ENCODE measurements around the gene TNFAIP8L2.
"Not testable (repeated sequence)": the region's sequence is repeated elsewhere in the genome, so short reads cannot be mapped to it uniquely, and the experiment has no call there.

The TNFAIP8L2 gene

DNA sequence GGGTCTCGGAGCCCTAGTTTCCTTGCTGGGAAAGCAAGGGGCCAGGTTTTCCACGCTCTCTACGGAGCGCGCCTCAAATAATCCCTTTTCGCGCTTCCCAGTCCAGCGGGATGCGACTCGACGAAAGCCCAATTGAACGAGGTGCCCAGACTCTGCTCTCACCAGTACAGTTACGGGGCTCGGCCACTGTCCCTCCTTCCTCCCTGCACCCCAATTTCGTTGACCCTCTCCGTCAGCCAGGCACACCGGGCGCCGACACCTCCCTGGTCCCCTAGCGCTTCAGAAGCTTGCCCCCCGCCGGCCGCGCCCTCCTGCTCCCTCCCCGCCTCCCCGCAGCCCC, 10.4 kb upstream of the TNFAIP8L2 start:
- DNase-seq (ENCODE audit: low read depth, low spot score): no peak

DNA sequence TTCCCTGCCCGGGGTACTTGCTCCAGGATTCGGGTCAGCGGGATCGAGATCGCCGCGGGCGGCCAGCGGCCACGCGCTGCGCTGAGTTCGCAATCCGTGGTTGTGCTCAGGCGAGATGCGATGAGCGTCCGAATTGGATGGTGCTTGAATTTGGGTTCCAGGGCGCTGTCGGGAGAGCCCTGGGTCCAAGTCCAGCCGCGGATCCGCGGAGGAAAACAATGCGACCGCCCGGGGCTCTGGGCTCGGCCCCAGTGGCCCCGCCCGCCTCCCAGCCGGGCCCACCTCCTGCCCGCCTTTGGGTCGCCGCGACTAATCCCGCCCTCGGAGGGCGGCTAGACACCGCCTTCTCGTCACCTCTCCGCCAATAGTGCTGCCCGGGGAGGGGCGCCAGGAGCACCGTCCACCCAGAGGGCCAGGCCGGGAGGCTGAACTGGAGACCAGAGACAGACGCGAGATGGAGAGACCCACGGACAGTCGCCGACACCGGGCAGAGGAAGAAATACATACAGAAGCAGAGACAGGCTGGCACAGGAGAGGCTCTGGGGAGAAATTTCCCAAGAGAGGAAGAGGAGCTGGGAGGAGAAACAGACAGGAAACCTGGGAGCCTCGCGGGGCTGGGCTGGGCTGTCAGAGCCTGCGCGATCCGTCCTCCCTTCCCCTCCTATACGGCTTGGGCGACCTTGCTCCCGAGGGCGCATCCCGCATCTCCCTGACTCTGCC, 9.9 kb upstream of the TNFAIP8L2 start, which contains the start of gene SEMA6C:
SEMA6C (minus strand) TSS at position 220 of the 720 bp plus-strand sequence. CDS start 4,010 bp downstream, outside the sequence.
- DNase-seq (ENCODE audit: low read depth, low spot score): peak; percentile 97

DNA sequence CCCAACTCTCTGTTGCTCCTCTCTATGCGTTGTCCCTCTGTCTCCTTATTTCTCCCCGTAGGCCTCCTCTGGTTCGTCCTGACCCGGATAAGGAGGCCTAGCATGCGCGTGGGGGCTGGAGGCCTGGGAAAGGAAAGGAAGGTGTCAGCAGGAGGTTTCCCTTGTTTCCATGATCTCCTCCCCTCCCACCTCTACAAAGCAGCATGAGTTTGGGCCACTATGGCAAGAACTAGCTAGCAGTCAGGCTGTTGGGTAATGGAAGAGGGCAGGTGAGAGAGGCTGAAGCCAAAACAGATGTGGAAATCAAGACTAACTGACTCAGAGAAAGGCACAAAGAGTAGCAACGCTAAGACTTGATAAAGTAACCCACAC, 9.3 kb upstream of the TNFAIP8L2 start:
- DNase-seq (ENCODE audit: low read depth, low spot score): no peak

DNA sequence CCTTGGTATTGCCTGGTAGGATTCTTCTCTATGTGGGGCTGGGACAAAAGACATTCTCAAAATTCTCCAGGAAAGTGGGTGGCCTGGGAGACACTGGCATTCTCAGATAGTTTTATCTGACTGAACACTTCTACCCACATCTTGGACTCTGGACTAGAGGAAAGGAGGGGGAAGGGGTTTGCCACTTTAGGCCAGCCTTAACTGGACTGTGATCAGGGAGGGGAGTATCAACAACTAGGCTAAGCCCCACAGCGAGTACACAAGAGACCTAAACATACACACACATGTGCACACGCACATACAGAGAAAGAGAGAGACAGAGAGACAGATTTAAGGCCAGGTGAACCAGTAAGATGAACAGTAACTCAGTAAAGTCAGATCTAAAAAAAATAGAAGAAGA, 8.8 kb upstream of the TNFAIP8L2 start:
- DNase-seq (ENCODE audit: low read depth, low spot score): no peak

DNA sequence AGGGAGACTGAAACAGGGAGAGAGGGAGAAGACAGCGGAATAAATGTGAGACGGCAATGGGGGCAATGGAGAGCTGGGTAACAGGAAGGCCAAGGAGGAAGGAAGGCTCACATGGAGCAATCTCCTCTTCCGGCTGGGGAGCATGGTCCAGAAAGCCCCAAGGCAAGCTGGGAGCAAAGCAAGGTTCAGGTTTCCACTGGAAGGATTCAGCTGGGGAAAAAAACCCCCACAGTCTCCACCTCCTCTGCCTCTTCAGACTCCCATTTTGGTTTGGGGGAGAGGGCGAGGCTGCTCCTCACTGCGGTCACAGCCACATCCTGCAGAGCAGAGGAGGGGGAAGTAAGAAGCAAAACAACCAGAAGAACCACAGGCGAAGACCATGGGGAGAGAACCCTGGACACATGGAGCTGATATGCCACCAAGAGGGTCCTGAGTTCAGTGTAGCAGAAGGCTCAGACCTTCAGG, 650 bp downstream of the TNFAIP8L2 start:
- DNase-seq (ENCODE audit: low read depth, low spot score): no peak

DNA sequence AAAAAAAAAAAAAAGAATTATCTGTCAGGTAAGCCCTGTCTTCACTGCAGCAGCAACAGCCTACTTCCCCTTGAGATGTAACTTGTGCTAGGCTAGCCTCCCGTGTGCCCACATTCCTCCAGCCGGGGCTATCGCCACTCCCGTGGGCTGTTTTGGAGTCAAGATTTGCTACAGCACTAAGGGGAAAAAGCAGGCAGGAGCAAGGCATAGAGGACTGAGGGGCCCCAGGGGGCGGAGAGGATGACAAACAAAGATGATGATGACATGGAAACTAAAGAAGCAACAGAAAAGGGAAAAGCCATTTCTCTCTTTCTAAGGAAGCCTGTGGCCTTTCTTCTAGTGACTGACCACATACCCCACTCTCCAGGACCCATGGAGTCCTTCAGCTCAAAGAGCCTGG, 1.9 kb downstream of the TNFAIP8L2 start:
- no peak for DNase-seq (ENCODE audit: low read depth, low spot score)

DNA sequence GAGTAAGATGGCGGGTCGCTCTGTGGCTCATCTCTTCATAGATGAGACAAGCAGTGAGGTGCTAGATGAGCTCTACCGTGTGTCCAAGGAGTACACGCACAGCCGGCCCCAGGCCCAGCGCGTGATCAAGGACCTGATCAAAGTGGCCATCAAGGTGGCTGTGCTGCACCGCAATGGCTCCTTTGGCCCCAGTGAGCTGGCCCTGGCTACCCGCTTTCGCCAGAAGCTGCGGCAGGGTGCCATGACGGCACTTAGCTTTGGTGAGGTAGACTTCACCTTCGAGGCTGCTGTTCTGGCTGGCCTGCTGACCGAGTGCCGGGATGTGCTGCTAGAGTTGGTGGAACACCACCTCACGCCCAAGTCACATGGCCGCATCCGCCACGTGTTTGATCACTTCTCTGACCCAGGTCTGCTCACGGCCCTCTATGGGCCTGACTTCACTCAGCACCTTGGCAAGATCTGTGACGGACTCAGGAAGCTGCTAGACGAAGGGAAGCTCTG, 2.4 kb downstream of the TNFAIP8L2 start:
- no peak for DNase-seq (ENCODE audit: low read depth, low spot score)

DNA sequence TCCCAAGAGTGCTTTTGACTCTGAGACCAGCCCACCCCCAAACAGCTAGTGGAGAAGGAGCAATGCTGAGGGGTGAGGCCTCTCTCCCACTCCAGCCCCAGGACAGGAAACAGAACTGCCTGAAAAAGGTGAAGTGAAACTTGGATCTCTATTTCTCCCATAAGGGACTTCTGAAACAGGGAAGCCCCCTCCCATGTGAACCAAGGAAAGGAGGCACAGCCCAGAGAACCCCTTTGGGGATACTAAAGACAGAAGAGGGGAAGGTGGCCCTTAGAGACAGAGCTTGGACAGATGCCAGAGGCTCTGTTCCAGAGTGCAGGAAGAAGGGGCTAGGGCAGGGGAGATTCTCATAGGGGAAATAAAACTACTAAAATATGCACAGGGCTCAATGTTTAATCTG, 2.9 kb downstream of the TNFAIP8L2 start:
- no peak for DNase-seq (ENCODE audit: low read depth, low spot score)

DNA sequence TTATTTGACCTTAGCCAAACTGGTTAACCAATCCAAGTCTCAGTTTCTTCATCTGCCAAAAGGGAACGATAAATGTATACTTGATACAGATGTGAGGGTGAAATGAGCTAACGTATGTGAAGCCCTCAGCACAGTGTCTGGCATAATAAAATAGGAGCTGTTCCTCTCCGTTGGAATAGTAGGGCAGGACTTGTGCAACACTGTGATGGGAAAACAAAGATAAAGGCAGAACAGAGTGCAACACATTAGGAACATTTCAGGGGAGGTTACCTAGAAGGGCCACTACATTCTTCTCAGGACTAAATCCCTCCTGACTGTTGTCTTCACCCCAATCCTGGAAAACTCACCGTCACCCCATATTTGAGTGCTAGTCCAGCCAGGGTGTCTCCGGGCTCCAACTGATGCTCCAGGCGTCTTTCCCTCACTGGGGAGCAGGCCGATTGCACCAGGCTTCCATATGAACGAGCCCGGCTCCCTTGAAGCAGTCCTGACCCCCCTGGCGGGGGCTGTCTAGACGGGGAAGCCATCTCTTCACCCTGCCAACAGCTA, 8.4 kb downstream of the TNFAIP8L2 start:
- DNase-seq (ENCODE audit: low read depth, low spot score): no peak

DNA sequence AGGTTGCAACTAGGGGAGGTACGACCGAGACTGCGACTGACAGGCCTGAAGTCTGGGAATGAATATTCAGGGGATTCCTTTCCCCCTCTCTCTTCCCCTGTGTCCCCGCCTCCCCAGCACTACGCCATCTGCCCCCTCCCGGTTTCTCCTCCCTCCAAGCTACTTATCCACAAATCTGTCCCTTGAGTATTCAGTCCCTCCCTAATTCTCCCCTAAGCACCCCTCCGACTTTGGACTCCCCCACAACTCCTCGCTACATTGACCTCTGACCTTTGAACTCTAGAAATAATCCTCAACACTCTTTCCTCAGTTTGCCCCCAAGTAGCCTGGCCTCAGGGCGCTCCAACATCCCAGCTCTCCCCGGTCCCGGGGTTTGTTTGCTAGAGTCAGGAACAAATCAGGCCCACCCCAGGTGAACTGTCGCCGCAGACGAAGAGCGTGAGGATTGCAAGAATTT, 8.9 kb downstream of the TNFAIP8L2 start:
- peak; percentile 75 for DNase-seq (ENCODE audit: low read depth, low spot score)

DNA sequence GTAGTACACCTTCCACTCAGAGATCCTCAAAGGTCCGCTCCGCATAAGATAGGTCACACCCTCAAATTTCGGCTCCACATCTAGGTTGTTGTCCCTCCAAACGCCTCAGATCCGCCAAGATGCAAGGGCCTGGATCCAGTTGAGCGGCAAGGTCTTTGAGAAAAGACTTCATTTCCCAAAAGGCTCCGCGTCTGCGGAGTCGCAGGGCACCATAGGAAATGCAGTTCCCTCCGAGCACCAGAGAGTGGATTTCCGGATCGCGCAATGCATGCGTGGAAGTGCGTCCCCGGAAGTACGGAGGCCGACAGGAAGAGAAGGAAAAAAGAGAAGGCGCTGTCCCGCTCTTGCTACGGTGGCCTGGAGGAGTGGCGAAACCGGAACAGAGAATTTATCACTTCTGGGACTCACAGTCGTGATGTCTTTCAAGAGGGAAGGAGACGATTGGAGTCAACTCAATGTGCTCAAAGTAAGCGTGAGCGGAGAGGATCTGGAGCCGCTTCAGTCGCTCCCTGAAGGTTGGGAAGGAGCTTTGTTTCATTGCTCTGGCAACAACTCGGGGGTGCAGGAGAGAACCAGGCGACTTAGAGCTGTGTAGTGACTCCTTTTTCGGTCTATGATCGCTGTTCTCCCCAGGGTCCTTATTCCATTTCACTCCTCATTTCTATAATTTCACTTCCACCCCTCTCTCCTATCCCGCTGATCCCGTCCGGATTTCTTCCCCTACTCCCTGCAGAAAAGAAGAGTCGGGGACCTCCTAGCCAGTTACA, 9.5 kb downstream of the TNFAIP8L2 start, which contains the start of the genes LYSMD1 and SCNM1:
LYSMD1 (minus strand) TSS at position 165 of the 767 bp plus-strand sequence. CDS start 644 bp downstream, outside the sequence.
SCNM1 (plus strand) TSS at position 407 of the 767 bp plus-strand sequence; CDS start at position 416, 9 bp downstream.
- DNase-seq (ENCODE audit: low read depth, low spot score): peak; percentile 99

DNA sequence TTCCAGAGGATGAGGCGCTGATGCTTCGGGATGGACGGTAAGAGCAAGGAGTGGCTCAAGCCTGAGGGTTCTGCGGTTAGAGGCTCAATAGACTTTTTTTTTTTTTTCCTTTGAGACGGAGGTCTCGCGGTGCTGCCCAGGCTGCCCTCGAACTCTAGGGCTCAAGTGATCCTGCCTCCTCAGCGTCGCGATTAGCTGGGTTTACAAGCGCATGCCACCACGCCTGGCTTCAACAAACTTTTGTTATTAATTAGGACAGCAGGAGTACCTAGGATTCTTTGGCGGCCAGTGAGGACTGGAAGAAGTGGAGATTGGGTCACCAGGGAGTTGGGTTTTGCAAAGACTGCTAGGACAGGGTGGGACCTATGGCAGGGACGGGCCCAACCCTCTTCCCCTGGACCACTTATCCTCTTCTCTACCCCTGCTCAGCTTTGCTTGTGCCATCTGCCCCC, 10.1 kb downstream of the TNFAIP8L2 start:
- no peak for DNase-seq (ENCODE audit: low read depth, low spot score)

DNA sequence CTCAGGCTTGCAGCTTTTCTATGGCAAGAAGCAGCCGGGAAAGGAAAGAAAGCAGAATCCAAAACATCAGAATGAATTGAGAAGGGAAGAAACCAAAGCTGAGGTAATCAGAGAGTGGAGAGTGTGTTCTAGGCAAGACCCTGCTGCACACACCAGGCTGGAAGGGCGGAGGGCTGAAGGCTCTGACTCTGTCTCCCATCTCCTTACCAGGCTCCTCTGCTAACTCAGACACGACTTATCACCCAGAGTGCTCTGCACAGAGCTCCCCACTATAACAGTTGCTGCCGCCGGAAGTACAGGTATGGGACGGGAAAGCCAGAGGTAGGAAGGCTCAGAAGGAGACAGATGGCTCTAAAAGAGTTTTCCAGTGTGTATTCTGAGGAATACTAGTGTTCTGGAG, 10.7 kb downstream of the TNFAIP8L2 start:
- DNase-seq (ENCODE audit: low read depth, low spot score): no peak

DNA sequence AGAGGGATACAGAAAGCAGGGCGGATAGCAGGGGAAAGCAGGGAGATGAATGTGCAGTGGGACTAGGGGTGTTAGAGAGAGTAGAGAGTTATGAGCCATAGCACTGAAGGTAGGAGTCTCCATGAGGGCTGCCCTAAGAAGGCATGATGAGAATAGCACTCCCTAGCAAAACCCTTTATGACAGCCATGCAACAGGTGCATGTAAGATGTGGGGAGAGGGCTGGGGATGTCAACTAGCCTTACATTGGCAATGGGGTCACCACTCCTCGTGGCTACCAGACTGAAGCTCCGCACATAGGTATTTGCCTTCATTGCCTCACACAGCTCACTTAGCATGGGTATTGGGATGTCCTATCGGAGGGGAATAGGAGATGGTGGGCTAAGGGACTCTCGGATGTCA, 14.7 kb downstream of the TNFAIP8L2 start:
- DNase-seq (ENCODE audit: low read depth, low spot score): no peak

DNA sequence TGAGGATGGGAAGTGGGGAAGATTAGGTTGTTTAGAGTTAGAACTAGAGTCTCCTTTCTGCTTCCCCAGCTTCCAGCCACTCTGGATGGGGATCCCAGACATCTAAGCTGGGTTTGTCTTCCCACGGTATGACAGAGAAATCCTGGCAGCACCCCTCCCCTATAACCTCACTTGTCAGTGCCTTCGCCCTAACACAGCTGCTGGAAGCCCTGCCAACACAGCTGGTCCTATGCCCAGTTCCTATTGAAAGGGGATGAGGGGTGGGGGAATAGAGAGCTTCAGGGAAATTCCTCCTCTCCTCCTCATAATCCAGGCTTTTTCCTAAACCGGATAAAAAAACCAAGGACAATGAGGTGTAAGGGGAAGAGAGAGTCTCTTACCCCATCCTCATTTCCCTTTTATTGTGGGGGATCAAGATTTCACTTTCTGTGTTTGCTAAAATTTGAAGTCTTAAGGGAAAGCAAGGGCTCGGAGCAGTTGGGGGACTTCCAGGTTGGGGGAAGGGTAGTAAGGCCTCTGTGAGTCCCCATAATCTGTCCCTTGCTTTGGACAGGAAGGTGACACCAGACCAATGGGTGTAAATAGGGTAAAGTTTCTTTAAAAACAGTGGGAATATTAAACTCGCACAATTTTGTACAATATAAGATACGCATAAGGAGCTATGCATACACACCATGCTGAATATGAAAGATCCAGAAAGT, 18.7 kb downstream of the TNFAIP8L2 start:
- peak; percentile 69 for DNase-seq (ENCODE audit: low read depth, low spot score)

DNA sequence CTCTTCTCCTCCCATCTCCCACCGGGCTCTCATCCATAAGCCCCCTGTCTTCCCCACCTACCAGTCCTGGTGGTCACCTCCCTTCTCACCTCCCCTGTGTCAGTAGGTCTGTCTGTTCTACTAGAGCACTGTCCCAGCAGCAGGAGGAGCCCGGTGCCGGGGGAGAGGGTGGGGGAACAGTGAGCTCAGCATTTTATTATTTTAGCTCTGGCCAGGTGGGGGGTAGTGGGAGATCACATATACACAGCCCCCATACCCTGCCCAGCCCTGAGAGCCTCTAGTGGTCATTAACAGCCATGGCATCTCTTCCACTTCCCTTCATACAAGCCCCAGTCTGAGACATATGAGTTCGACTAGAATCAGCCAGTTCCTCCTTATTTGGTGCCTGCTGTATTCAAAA, 19.4 kb downstream of the TNFAIP8L2 start, which contains the start of gene TMOD4:
TMOD4 (minus strand) TSS at position 119 of the 400 bp plus-strand sequence. CDS start 1,106 bp downstream, outside the sequence.
- DNase-seq (ENCODE audit: low read depth, low spot score): peak; percentile 42

DNA sequence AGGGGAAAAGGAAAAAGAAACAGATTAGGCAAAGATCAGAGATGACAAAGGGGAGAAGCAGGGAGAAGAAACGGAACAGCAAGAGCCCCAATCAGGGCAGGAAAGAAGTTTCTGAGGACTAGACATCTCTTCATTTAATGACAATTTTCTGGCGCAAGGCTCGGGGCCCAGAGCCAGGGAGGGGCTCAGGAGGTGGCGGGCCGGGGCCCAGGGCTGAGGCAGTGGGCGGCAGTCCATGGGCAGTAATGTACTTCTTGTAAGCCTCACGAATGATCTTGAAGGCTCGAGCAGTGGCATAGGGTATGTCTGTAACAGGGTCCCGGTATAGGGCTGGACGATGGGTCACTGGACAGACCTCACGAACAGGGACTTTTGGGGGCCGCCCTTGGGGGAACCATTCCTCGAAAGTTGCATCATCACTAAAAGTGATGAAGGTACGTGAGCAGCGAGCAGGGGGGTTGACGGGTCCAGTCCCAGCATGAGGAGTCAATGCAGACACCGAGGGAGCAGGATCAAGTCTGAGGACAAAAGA, 20.1 kb downstream of the TNFAIP8L2 start:
- no peak for DNase-seq (ENCODE audit: low read depth, low spot score)

DNA sequence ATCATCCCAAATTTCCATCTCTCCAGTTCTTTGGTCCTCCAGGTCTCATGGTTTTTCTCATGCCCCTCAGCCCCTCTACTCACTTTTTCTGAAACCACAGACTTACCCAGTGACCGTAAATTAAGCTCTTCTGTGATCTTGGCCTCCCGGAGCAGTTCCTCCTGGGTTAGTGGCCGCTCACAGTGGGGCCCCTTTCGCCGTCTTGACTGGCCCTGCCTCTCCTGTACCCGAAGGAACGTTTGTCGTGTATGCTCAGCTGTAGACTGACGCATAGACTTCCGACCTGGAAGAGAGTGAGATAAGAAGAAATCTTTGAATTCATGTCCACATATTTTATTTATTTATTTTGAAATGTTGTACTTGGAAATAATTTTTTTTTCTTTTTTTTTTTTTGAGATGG, 27.8 kb downstream of the TNFAIP8L2 start:
- DNase-seq (ENCODE audit: low read depth, low spot score): no peak

DNA sequence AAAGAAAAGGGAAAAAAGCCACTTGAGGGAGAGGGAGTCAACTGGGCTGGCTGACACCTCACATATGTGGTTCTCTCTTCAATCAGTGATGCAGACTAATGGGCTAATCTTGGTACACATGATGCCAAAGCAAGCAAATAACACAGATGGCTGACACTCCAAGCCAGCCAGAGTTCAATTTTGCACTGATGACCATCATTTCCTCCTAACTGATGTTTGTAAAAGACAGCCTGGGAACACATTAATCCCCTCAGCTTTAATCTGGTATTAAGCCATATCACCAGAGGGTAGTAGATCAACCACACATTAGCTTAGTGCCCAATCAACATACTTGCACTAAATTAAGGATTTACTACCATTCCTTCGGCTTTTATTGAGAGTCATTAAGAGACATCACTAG, 30.8 kb downstream of the TNFAIP8L2 start:
- DNase-seq (ENCODE audit: low read depth, low spot score): peak; percentile 28

DNA sequence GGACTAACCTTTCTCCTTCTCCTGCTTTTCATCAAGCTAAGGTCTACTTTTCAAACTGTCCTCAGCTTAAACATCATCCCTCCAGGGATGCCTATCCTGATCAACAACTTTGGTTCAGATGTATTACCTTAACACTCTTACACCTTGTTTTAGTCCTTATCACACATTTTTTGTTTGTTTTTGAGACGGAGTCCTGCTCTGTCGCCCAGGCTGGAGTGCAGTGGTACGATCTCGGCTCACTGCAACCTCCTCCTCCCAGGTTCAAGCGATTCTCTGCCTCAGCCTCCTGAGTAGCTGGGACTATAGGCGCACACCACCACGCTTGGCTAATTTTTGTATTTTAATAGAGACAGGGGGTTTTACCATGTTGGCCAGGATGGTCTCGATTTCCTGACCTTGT, 32.2 kb downstream of the TNFAIP8L2 start:
- DNase-seq (ENCODE audit: low read depth, low spot score): not testable (repeated sequence)

Measured in astrocyte of the hippocampus (primary cell).